ENCODE measurements around the gene MEGF11. TPM values are rescaled to one million over a fixed set of nuclear protein-coding genes. Genes with fewer than 3 reads are reported as not detected.
"Not testable (repeated sequence)": the region's sequence is repeated elsewhere in the genome, so short reads cannot be mapped to it uniquely, and the experiment has no call there.

The MEGF11 gene
- polyA plus RNA-seq, 1 donor, result 3.9 TPM

GRCh38 chr15:66029650-66030049, 223.9 kb downstream of the MEGF11 start:
- DNase-seq, result no peak

DNA sequence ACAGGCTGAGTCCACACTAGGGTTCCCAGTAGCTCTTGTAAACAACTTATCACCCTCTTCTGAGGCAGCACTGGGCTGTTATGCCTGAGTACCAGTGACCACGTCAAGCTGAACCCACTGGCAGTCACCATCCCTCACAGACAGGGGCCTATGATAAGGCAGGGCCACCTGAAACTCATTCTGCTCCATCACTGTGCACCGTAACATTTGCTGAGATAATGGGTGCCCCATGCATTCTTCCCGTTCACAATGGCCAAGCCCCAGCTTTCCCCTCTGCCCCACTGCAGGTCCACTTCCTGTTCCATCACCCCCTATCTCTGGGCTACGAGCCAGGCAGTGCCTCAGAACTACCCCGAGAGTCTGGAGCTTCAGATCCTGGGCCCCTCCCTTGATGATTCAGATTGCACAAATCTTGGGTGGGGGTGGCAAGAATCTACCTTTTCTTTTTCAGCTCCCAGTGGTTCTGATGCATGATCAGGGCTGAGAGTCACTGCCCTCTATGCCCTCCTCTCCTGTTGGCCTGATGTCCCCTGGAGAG, 226.2 kb downstream of the MEGF11 start:
- DNase-seq, result no peak

- no peak for DNase-seq
These were observed 227.6 kb downstream of the MEGF11 start for GRCh38 chr15:66025972-66026371.

DNA sequence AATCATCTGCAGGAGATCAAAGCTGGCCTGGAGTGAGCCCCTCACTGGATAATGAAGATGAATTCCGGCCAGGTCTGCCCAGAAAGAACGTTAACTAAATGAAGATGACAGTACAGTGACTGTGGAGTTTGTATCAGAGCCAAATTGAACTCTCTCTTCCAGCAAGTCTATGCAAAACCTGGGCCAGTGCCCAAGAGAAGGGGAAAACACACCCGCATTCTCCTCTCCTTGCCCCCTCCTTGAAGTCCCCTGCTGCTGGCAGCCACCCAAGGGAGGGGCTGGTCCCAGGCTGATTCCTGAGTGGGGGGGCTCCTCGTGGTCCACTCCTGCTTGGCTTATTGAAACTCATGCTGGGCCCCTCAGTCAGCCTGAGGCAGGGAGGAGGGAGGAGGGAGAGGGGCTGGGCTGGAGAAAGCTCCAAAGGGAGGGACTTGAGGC, 228.5 kb downstream of the MEGF11 start:
- no peak for DNase-seq

DNA sequence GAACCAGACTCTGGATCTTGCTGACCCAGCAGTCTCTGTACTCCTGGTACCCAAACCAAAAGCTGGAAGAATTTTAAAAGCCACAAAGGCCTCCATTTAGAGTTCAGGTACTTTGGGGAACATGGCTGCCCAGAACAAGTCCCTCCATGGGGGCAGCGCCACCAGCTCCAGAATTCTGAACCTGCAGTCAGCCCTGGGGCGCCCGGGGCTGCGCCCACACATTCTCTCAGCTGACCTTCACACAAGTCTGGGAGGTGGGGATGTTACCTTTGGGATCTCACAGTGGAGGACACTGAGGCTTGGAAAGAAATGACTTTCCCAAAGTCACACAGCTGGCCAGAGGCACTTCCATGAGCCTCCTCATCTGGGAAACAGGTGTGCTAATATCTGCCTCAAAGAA, 229.4 kb downstream of the MEGF11 start:
- no peak for DNase-seq

DNA sequence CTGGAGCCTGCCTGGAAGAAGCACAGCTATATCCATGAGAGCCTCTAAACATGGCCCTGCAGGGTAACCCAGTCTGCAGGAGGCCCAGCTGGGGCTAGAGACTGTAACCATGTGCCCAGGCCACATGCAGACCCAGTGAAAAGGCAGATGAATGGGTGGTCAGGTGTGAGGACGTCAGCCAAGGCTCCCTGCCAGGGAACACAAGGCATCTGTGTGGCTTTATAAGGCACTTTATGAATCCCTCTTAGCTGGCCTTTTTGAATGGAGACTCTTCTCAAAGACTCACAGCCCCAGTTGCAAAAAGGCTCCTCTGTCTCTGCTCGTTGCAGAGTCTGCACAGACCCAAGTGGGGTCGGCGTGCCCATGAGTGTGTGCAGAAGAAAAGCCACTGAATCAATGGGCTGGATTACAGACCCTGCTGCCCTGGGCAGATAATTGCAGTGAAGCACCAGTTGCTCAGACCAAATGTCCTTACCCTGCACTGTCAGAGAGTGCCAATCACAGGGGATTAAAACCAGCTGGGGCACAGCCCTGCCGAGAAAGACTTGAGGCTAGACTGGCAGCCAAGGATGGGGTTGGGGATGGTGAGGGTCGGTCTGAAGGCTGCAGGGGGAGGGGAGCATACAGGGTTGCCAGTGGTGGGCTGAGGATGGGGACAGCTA, 230.1 kb downstream of the MEGF11 start:
- no peak for DNase-seq

GRCh38 chr15:66022163-66022525, 231.4 kb downstream of the MEGF11 start:
- no peak for DNase-seq

DNA sequence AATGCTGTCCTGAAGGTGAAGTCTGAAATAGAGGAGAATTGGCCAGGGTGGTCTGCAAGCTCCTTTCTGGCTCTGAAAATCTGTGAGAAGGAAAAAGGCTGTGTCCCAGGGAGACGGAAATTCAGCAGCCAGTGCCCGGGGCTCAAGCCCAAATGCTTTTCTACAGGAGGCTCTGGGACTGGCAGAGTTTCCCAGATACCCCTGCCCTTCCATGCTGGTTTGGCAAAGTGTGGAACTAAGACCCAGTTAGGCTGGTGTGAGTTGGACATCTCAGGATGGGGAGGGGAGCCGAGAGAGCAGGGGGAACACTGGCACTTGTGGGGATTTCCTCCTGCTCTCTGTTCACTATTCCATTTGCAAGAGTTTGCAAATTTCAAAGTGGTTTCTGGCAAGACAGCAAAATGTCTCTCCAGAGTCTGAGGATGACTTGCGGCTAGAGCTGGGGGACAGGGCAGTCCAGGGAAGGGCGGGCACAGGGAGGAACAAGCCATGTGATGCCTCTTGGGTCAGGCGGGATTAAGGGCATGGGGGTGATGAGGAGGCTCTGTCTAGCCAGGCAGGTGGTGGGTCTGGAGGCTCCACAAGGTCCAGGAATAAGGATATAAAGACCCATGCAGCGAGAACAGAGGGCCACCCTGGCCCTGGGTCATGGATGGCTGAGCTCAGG, 231.9 kb downstream of the MEGF11 start:
- no peak for DNase-seq

- DNase-seq, result no peak
These were observed 233.6 kb downstream of the MEGF11 start for GRCh38 chr15:66019826-66020398.

- no peak for DNase-seq
These were observed 234.2 kb downstream of the MEGF11 start for GRCh38 chr15:66019368-66019767.

DNA sequence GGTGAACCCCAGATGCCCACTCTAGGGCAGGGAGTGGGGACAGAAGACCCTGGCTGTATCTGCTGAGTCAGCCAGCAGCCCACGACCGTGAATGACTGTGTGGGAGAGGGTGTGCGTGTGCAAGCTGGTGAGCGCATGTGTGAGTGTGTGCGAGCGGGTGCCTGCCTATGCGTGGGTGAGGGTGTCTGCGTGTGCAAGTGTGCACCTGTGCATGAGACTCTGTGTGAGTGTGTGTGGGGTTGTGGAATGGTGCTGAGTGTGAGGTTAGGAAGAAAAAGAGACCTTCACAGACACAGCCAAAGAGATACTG, 235.1 kb downstream of the MEGF11 start:
- DNase-seq, result no peak

DNA sequence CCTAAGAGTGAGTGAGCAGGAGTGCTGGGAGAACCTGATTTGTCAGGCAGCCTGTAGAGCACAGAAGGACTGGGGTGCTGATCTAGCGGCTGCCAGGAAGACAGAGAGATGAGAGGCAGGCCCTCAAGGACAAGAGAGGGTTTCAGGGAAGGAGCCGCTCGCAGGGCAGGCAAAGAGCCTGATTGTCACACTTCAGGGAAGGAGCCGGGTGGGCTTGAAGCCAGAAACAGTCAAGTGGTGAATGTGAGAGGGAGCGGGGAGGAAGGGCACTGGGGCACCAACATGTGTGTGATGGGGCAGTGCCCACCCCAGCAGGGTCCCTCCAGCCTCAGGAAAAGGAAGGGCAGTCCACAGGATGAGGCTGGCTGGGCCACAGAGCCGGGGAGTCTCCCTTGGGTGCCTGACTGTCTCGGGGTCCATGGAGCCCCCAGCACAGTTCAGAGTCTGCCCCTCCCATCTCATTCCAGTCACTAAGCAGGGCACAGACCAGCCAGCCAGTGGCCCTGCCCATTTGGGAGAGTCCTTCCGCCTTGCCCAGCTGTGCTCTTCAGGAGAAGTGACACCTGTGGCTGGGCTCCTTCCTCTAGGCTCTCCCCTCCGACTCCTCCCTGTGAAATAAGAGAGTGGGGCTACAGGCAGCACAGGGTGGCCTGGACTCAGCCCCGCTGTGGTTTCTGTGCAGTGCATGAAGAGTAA, 235.6 kb downstream of the MEGF11 start:
- DNase-seq, result no peak

DNA sequence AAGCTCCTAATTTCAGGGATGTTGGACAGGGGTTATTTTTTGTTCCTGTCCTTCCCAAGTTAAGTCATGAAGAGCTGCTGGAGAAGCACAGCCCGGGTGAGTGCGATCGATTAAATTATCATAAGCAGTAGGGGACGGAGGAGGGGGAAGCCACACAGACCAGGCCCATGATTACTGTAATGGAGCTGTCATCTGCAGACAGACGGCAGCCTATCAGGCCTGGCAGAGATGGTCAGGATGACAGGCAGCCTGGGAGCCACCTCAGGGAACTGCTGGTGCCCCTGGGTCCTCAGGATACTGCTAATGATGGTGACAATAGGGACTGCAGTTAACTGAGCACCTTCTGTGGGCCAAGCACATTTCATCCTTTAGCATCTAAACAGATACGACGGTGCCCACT, 236.6 kb downstream of the MEGF11 start:
- DNase-seq, result no peak

DNA sequence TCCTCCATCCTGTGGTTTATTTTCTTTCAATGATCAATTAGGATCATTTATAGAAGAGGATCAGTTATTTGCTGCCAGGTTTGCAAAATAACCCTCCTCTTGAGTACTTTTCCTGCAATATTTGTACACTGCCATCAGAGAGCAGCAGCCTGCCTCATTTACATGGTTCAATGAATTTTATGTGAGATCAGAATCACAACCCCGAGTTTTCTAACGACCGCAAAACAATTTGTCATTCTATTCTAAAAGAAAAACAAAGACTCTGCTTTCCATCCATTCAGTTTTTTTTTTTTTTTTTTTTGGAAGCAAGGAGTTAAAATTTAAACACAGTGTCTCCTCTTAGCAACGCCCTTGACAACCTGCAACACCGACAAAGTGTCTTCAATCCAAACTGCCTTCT, 237.4 kb downstream of the MEGF11 start:
- DNase-seq, result no peak

GRCh38 chr15:66014635-66015182, 238.8 kb downstream of the MEGF11 start:
- DNase-seq, result no peak

- no peak for DNase-seq
These were observed 239.5 kb downstream of the MEGF11 start for GRCh38 chr15:66014022-66014421.

GRCh38 chr15:66008940-66009562, 244.5 kb downstream of the MEGF11 start:
- no peak for DNase-seq

DNA sequence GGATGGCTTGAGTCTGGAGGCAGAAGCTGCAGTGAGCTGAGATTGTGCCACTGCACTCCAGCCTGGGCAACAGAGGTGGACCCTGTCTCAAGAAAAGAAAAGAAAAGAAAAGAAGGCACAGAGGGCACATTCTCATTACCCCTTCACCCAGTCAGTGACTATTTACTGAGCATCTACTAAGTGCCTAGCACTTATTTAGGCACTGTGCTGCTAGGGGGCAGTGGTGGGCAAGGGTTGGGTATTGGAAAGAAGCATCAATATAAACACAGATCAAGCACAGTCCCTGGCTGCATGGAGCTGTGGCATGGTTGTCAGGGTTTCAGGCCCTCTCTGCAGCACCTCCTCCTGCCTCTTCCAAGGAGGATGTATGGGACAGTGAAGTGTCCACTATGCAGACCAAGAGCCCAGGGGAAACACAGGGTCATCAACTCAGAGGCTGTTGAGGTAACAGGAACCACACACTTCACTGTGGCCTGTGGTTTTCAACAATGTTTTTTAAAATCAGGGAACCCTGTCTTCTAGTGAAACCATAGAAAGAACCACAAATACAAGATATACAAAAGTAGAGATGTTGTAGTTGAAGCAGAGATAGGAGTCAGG, 245.8 kb downstream of the MEGF11 start:
- no peak for DNase-seq

- no peak for DNase-seq
These were observed 246.6 kb downstream of the MEGF11 start for GRCh38 chr15:66006986-66007385.

GRCh38 chr15:66004618-66005262, 248.8 kb downstream of the MEGF11 start:
- peak; percentile 41 for DNase-seq

DNA sequence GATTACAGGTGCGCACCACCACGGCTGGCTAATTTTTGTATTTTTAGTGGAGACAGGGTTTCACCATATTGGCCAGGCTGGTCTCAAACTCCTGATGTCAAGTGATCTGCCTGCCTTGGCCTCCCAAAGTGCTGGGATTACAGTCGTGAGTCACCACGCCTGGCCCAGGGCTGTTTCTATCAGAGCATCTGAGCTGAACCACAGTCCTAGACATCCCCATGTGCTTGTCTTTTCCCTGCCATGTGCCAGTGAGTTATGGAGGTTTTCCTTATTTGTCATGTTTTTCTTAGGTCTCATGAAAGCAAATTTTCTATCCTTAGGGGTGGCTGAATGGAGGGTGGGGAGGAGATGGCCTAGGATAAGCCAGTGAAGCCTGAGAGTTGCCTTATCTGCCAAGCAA, 250.4 kb downstream of the MEGF11 start:
- DNase-seq, result not testable (repeated sequence)
